HEK293 (cell line): ENCODE measurements around the gene NCLN.

Source experiments
- CTCF ChIA-PET: fragments of 350-600 bp; formaldehyde crosslinking; extraction: SDS; loops from one replicate; lab custom pipeline; 2021; ENCODE audit warnings: antibody characterized with exemption; lab: Yijun Ruan, JAX
- POLR2A ChIA-PET: fragments of 300-600 bp; formaldehyde crosslinking; extraction: SDS; loops from one replicate; lab custom pipeline; 2020; ENCODE audit warnings: antibody characterized with exemption, inconsistent platforms; lab: Yijun Ruan, JAX
- H3K27ac ChIP-seq: fragments of 200-500 bp; sonication (Bioruptor generic); 2 replicates; pipeline ENCODE4 v1.5.1; 2014; ENCODE audit warnings: low read depth, low read length, control low read depth, inconsistent platforms; ENCODE audit errors: extremely low read depth
- H3K36me3 ChIP-seq, 2 experiments: fragments of 200-500 bp in 1 of 2; sonication (Bioruptor generic) in 1 of 2; 1 replicate in 1 of 2; 2 replicates in 1 of 2; pipeline ENCODE4 v1.5.1; 2014 to 2017; ENCODE audit warnings: inconsistent platforms in 2 of 2, low read length in 2 of 2; ENCODE audit not compliant: control insufficient read depth in 2 of 2, insufficient read depth in 1 of 2
- H3K4me1 ChIP-seq: fragments of 200-500 bp; sonication (Bioruptor generic); 2 replicates; pipeline ENCODE4 v1.5.1; 2014; ENCODE audit warnings: mild to moderate bottlenecking, low read length, inconsistent platforms; ENCODE audit not compliant: control insufficient read depth, insufficient read depth
- H3K4me3 ChIP-seq: 2 replicates; pipeline ENCODE4 v1.5.1; 2011; ENCODE audit warnings: low read depth, mild to moderate bottlenecking, control low read depth, low read length, moderate library complexity
- H3K9me3 ChIP-seq: fragments of 200-500 bp; sonication (Bioruptor generic); 2 replicates; pipeline ENCODE4 v1.5.1; 2014; ENCODE audit warnings: low read depth, low read length, inconsistent platforms; ENCODE audit not compliant: control insufficient read depth, insufficient read depth
- MEIS1 ChIP-seq: sonication (generic); formaldehyde crosslinking; IDR thresholded peaks from 2 replicates; pipeline ENCODE4 v1.8.1; 2022; ENCODE audit warnings: missing genetic modification reagents, mild to moderate bottlenecking, borderline replicate concordance
- SCRT1 ChIP-seq: fragments of 450-650 bp; formaldehyde crosslinking; IDR thresholded peaks from 2 replicates; pipeline ENCODE4 v1.5.1; 2016; ENCODE audit warnings: missing biosample characterization, missing genetic modification characterization, borderline replicate concordance
- ZBTB20 ChIP-seq: fragments of 450-650 bp; formaldehyde crosslinking; IDR thresholded peaks from 2 replicates; pipeline ENCODE4 v1.5.1; 2016; ENCODE audit warnings: missing biosample characterization, missing genetic modification characterization
- ZEB2 ChIP-seq: fragments of 450-650 bp; formaldehyde crosslinking; IDR thresholded peaks from 2 replicates; pipeline ENCODE4 v1.5.1; 2016; ENCODE audit warnings: missing biosample characterization, missing genetic modification characterization
- ZFP3 ChIP-seq: fragments of 450-650 bp; formaldehyde crosslinking; IDR thresholded peaks from 2 replicates; pipeline ENCODE4 v1.5.1; 2016; ENCODE audit warnings: low read depth, missing biosample characterization, missing genetic modification characterization
- ZNF10 ChIP-seq: fragments of 450-650 bp; formaldehyde crosslinking; IDR thresholded peaks from 2 replicates; pipeline ENCODE4 v1.5.1; 2017; ENCODE audit warnings: missing biosample characterization, missing genetic modification characterization
- ZNF184 ChIP-seq: fragments of 450-650 bp; IDR thresholded peaks from 2 replicates; pipeline ENCODE4 v1.5.1; 2018; ENCODE audit warnings: missing biosample characterization, mild to moderate bottlenecking, missing genetic modification characterization
- ZNF266 ChIP-seq: fragments of 450-650 bp; formaldehyde crosslinking; IDR thresholded peaks from 2 replicates; pipeline ENCODE4 v1.5.1; 2016; ENCODE audit warnings: missing biosample characterization, missing genetic modification characterization, low read depth
- ZNF335 ChIP-seq: fragments of 450-650 bp; formaldehyde crosslinking; conservative IDR thresholded peaks from 2 replicates; pipeline ENCODE4 v1.5.1; 2016; ENCODE audit warnings: missing biosample characterization, missing genetic modification characterization
- ZNF501 ChIP-seq: fragments of 450-650 bp; formaldehyde crosslinking; IDR thresholded peaks from 2 replicates; pipeline ENCODE4 v1.5.1; 2016; ENCODE audit warnings: missing biosample characterization, missing genetic modification characterization
- ZNF560 ChIP-seq: fragments of 450-650 bp; formaldehyde crosslinking; IDR thresholded peaks from 2 replicates; pipeline ENCODE4 v1.5.1; 2017; ENCODE audit warnings: missing biosample characterization, missing genetic modification characterization, borderline replicate concordance
- ZNF621 ChIP-seq: fragments of 450-650 bp; formaldehyde crosslinking; IDR thresholded peaks from 2 replicates; pipeline ENCODE4 v1.5.1; 2017; ENCODE audit warnings: missing biosample characterization, missing genetic modification characterization
- ZNF664 ChIP-seq: fragments of 450-650 bp; formaldehyde crosslinking; IDR thresholded peaks from 2 replicates; pipeline ENCODE4 v1.5.1; 2016; ENCODE audit warnings: missing biosample characterization, missing genetic modification characterization
- TF ChIP-seq, protein P1 (sequence below): sonication (generic); formaldehyde crosslinking; IDR thresholded peaks from 2 replicates; pipeline ENCODE4 v1.8.1; 2022; ENCODE audit warnings: mild to moderate bottlenecking, moderate library complexity, missing genetic modification reagents
- TF ChIP-seq, protein P2 (sequence below): fragments of 450-650 bp; formaldehyde crosslinking; IDR thresholded peaks from 2 replicates; pipeline ENCODE4 v1.5.1; 2016; ENCODE audit warnings: missing biosample characterization, missing genetic modification characterization
- TF ChIP-seq, protein P3 (sequence below): fragments of 450-650 bp; formaldehyde crosslinking; IDR thresholded peaks from 2 replicates; pipeline ENCODE4 v1.5.1; 2016; ENCODE audit warnings: missing biosample characterization, missing genetic modification characterization
- TF ChIP-seq, protein P4 (sequence below): fragments of 450-650 bp; formaldehyde crosslinking; IDR thresholded peaks from 2 replicates; pipeline ENCODE4 v1.5.1; 2016; ENCODE audit warnings: missing biosample characterization, missing genetic modification characterization
- TF ChIP-seq, protein P5 (sequence below): fragments of 450-650 bp; formaldehyde crosslinking; IDR thresholded peaks from 2 replicates; pipeline ENCODE4 v1.5.1; 2016; ENCODE audit warnings: missing biosample characterization, missing genetic modification characterization, borderline replicate concordance

NCLN gene

DNA sequence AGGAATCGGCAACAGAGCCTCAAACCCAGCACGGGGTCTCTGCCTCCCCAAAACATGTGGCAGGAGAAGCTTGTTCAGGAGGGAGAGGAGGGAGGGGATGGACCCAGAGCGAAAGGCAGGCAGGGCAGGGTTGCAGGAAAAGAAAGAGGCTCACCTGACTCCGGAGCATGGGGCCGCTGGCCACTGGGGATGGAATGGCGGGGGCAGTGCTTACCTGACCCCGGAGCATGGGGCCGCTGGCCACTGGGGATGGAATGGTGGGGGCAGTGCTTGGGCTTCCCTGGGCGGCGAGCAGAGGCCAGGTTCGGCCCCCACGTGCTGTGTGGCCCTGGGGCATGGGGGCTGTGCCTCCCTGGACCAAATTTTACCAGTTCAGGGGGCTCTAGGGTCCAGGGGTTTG, 25.5 kb downstream of the NCLN start:
- no peak overlapping the region for H3K4me3 ChIP-seq
- H3K27ac ChIP-seq = no peak overlapping the region
- ChIA-PET CTCF (interaction anchor here (0.6 to 2.7 kb wide), 7 partner anchors 14 to 1779 kb away, joined by 3 to 12 read pairs (median 3); partner anchors contain the start of gene CELF5), POLR2A (no interaction called here)
- H3K9me3 ChIP-seq = no peaks in the 10 kb centered on the region
- no peaks in the 10 kb centered on the region for H3K4me1 ChIP-seq
- TF ChIP-seq ZBTB20 (no peak), ZNF501 (no peak), MEIS1 (no peak), ZNF10 (tag by site-specific recombination) (no peak), ZEB2 (tag by site-specific recombination) (no peak), ZNF621 (tag by site-specific recombination) (no peak), ZNF560 (tag by site-specific recombination) (no peak), ZNF664 (tag by site-specific recombination) (no peak), ZNF335 (tag by site-specific recombination) (no peak), SCRT1 (no peak), ZFP3 (no peak), ZNF266 (tag by site-specific recombination) (no peak), ZNF184 (no peak)
- TF ChIP-seq, protein P1, sequence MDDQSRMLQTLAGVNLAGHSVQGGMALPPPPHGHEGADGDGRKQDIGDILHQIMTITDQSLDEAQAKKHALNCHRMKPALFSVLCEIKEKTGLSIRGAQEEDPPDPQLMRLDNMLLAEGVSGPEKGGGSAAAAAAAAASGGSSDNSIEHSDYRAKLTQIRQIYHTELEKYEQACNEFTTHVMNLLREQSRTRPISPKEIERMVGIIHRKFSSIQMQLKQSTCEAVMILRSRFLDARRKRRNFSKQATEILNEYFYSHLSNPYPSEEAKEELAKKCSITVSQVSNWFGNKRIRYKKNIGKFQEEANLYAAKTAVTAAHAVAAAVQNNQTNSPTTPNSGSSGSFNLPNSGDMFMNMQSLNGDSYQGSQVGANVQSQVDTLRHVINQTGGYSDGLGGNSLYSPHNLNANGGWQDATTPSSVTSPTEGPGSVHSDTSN (CRISPR knock-in tag) = no peak
- TF ChIP-seq, protein P2, sequence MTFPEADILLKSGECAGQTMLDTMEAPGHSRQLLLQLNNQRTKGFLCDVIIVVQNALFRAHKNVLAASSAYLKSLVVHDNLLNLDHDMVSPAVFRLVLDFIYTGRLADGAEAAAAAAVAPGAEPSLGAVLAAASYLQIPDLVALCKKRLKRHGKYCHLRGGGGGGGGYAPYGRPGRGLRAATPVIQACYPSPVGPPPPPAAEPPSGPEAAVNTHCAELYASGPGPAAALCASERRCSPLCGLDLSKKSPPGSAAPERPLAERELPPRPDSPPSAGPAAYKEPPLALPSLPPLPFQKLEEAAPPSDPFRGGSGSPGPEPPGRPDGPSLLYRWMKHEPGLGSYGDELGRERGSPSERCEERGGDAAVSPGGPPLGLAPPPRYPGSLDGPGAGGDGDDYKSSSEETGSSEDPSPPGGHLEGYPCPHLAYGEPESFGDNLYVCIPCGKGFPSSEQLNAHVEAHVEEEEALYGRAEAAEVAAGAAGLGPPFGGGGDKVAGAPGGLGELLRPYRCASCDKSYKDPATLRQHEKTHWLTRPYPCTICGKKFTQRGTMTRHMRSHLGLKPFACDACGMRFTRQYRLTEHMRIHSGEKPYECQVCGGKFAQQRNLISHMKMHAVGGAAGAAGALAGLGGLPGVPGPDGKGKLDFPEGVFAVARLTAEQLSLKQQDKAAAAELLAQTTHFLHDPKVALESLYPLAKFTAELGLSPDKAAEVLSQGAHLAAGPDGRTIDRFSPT = no peak
- TF ChIP-seq, protein P3, sequence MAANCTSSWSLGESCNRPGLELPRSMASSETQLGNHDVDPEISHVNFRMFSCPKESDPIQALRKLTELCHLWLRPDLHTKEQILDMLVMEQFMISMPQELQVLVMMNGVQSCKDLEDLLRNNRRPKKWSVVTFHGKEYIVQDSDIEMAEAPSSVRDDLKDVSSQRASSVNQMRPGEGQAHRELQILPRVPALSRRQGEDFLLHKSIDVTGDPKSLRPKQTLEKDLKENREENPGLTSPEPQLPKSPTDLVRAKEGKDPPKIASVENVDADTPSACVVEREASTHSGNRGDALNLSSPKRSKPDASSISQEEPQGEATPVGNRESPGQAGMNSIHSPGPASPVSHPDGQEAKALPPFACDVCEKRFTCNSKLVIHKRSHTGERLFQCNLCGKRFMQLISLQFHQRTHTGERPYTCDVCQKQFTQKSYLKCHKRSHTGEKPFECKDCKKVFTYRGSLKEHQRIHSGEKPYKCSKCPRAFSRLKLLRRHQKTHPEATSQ (tag by site-specific recombination) = no peak
- TF ChIP-seq, protein P4, sequence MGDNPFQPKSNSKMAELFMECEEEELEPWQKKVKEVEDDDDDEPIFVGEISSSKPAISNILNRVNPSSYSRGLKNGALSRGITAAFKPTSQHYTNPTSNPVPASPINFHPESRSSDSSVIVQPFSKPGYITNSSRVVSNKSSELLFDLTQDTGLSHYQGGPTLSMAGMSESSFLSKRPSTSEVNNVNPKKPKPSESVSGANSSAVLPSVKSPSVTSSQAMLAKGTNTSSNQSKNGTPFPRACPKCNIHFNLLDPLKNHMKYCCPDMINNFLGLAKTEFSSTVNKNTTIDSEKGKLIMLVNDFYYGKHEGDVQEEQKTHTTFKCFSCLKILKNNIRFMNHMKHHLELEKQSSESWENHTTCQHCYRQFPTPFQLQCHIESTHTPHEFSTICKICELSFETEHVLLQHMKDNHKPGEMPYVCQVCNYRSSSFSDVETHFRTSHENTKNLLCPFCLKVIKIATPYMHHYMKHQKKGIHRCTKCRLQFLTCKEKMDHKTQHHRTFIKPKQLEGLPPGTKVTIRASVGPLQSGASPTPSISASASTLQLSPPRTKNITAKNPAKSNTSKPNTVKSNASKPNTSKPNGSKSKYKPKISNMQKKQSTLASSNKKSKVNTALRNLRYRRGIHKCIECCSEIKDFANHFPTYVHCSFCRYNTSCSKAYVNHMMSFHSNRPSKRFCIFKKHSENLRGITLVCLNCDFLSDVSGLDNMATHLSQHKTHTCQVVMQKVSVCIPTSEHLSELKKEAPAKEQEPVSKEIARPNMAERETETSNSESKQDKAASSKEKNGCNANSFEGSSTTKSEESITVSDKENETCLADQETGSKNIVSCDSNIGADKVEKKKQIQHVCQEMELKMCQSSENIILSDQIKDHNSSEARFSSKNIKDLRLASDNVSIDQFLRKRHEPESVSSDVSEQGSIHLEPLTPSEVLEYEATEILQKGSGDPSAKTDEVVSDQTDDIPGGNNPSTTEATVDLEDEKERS (tag by site-specific recombination) = no peak
- TF ChIP-seq, protein P5, sequence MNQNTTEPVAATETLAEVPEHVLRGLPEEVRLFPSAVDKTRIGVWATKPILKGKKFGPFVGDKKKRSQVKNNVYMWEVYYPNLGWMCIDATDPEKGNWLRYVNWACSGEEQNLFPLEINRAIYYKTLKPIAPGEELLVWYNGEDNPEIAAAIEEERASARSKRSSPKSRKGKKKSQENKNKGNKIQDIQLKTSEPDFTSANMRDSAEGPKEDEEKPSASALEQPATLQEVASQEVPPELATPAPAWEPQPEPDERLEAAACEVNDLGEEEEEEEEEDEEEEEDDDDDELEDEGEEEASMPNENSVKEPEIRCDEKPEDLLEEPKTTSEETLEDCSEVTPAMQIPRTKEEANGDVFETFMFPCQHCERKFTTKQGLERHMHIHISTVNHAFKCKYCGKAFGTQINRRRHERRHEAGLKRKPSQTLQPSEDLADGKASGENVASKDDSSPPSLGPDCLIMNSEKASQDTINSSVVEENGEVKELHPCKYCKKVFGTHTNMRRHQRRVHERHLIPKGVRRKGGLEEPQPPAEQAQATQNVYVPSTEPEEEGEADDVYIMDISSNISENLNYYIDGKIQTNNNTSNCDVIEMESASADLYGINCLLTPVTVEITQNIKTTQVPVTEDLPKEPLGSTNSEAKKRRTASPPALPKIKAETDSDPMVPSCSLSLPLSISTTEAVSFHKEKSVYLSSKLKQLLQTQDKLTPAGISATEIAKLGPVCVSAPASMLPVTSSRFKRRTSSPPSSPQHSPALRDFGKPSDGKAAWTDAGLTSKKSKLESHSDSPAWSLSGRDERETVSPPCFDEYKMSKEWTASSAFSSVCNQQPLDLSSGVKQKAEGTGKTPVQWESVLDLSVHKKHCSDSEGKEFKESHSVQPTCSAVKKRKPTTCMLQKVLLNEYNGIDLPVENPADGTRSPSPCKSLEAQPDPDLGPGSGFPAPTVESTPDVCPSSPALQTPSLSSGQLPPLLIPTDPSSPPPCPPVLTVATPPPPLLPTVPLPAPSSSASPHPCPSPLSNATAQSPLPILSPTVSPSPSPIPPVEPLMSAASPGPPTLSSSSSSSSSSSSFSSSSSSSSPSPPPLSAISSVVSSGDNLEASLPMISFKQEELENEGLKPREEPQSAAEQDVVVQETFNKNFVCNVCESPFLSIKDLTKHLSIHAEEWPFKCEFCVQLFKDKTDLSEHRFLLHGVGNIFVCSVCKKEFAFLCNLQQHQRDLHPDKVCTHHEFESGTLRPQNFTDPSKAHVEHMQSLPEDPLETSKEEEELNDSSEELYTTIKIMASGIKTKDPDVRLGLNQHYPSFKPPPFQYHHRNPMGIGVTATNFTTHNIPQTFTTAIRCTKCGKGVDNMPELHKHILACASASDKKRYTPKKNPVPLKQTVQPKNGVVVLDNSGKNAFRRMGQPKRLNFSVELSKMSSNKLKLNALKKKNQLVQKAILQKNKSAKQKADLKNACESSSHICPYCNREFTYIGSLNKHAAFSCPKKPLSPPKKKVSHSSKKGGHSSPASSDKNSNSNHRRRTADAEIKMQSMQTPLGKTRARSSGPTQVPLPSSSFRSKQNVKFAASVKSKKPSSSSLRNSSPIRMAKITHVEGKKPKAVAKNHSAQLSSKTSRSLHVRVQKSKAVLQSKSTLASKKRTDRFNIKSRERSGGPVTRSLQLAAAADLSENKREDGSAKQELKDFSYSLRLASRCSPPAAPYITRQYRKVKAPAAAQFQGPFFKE (tag by site-specific recombination) = no peak
- peaks cover 7 to 33% of the 10 kb centered on the region in 2 experiments; a peak in 2 of 3 replicates for H3K36me3 ChIP-seq
